ENCODE data around the gene CAMTA1. TPM values are rescaled to one million over a fixed set of nuclear protein-coding genes. Genes with fewer than 3 reads are reported as not detected.

The CAMTA1 gene
- total and polyA plus RNA-seq, 4 donors: 18.0 to 93.5 (median 35.8) TPM

DNA sequence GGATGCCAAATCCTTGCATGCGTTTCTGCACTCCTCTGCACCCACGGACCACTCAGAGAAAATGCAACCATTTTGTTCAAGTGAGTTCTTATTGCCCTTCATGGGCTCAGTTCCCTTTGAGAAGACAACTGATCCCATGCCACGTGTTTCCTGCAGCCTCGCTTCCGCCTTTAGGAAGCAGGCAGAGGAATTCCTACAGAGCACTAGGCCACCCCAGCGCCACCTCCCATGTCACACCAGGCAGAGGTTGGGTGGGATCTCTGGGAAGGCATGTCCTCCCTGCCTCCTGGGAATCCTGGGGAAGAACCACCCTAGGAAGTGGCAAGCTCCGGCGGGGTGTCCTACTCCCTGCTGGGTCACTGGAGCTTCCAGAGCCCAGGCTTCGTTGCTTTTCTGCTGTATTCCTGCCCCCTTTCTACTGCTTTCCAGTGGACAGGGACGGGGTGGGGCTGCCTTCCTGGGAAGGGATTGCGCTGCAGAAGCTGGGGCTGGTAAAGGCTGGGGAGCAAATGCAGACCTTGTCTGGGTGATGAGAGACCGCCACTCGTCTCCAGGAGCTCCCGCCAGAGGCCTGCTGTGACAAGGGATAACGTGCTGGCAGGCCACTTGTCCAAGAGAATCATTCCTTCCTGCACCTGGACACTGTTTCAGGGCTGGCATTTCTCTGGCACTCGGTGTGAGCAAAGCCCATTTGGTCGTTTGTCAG is 507.6 kb downstream of the CAMTA1 start:
- Histone ChIP-seq H3K4me1 (ENCODE audit: control insufficient read depth in 4 of 4, insufficient read depth in 4 of 4, low read length in 3 of 4) (no peaks in the 10 kb centered on the region), H3K9me3 (ENCODE audit: control insufficient read depth in 4 of 4, low read length in 3 of 4) (no peaks in the 10 kb centered on the region), H3K9ac (ENCODE audit: low read depth in 1 of 2, low read length in 2 of 2) (no peak overlapping the region), H3K36me3 (ENCODE audit: control insufficient read depth in 4 of 4, insufficient read depth in 3 of 4, low read depth in 1 of 4, low read length in 3 of 4) (no peaks in the 10 kb centered on the region), H3K27me3 (ENCODE audit: control insufficient read depth in 4 of 4, insufficient read depth in 4 of 4, low read length in 3 of 4) (no peaks in the 10 kb centered on the region), H3K4me3 (ENCODE audit: low read depth in 1 of 3, low read length in 3 of 3) (no peak overlapping the region), H3K27ac (ENCODE audit: low read depth in 1 of 2, low read length in 2 of 2) (no peak overlapping the region)
- 81% methylated on average over 17 of the region's 17 CpGs for WGBS
- DNase-seq (ENCODE audit: low spot score): no peak
- TF ChIP-seq FOXA1 (IDR thresholded peaks at IDR 0.05) (no peak), FOXA2 (IDR thresholded peaks at IDR 0.05) (no peak), GABPA (IDR thresholded peaks at IDR 0.05 in 1 of 2, conservative IDR thresholded peaks at IDR 0.05 in 1 of 2) (no peak), RAD21 (IDR thresholded peaks at IDR 0.05) (no peak), YY1 (IDR thresholded peaks at IDR 0.05) (no peak), HNF4G (IDR thresholded peaks at IDR 0.05) (no peak), TAF1 (conservative IDR thresholded peaks at IDR 0.05) (no peak), EGR1 (IDR thresholded peaks at IDR 0.05; ENCODE audit: low read depth in 2 of 2) (no peak), HNF4A (conservative IDR thresholded peaks at IDR 0.05) (no peak), NR2F2 (IDR thresholded peaks at IDR 0.05) (no peak), JUND (IDR thresholded peaks at IDR 0.05) (no peak), RXRA (IDR thresholded peaks at IDR 0.05) (no peak), SP1 (IDR thresholded peaks at IDR 0.05) (no peak)
- TF ChIP-seq, protein P1, sequence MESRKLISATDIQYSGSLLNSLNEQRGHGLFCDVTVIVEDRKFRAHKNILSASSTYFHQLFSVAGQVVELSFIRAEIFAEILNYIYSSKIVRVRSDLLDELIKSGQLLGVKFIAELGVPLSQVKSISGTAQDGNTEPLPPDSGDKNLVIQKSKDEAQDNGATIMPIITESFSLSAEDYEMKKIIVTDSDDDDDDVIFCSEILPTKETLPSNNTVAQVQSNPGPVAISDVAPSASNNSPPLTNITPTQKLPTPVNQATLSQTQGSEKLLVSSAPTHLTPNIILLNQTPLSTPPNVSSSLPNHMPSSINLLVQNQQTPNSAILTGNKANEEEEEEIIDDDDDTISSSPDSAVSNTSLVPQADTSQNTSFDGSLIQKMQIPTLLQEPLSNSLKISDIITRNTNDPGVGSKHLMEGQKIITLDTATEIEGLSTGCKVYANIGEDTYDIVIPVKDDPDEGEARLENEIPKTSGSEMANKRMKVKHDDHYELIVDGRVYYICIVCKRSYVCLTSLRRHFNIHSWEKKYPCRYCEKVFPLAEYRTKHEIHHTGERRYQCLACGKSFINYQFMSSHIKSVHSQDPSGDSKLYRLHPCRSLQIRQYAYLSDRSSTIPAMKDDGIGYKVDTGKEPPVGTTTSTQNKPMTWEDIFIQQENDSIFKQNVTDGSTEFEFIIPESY (IDR thresholded peaks at IDR 0.05): no peak
- TF ChIP-seq, protein P2, sequence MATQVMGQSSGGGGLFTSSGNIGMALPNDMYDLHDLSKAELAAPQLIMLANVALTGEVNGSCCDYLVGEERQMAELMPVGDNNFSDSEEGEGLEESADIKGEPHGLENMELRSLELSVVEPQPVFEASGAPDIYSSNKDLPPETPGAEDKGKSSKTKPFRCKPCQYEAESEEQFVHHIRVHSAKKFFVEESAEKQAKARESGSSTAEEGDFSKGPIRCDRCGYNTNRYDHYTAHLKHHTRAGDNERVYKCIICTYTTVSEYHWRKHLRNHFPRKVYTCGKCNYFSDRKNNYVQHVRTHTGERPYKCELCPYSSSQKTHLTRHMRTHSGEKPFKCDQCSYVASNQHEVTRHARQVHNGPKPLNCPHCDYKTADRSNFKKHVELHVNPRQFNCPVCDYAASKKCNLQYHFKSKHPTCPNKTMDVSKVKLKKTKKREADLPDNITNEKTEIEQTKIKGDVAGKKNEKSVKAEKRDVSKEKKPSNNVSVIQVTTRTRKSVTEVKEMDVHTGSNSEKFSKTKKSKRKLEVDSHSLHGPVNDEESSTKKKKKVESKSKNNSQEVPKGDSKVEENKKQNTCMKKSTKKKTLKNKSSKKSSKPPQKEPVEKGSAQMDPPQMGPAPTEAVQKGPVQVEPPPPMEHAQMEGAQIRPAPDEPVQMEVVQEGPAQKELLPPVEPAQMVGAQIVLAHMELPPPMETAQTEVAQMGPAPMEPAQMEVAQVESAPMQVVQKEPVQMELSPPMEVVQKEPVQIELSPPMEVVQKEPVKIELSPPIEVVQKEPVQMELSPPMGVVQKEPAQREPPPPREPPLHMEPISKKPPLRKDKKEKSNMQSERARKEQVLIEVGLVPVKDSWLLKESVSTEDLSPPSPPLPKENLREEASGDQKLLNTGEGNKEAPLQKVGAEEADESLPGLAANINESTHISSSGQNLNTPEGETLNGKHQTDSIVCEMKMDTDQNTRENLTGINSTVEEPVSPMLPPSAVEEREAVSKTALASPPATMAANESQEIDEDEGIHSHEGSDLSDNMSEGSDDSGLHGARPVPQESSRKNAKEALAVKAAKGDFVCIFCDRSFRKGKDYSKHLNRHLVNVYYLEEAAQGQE (IDR thresholded peaks at IDR 0.05): no peak
- TF ChIP-seq, protein P3, sequence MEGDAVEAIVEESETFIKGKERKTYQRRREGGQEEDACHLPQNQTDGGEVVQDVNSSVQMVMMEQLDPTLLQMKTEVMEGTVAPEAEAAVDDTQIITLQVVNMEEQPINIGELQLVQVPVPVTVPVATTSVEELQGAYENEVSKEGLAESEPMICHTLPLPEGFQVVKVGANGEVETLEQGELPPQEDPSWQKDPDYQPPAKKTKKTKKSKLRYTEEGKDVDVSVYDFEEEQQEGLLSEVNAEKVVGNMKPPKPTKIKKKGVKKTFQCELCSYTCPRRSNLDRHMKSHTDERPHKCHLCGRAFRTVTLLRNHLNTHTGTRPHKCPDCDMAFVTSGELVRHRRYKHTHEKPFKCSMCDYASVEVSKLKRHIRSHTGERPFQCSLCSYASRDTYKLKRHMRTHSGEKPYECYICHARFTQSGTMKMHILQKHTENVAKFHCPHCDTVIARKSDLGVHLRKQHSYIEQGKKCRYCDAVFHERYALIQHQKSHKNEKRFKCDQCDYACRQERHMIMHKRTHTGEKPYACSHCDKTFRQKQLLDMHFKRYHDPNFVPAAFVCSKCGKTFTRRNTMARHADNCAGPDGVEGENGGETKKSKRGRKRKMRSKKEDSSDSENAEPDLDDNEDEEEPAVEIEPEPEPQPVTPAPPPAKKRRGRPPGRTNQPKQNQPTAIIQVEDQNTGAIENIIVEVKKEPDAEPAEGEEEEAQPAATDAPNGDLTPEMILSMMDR (IDR thresholded peaks at IDR 0.05; ENCODE audit: low read depth, low read length, missing input control): no peak
- TF ChIP-seq, protein P4, sequence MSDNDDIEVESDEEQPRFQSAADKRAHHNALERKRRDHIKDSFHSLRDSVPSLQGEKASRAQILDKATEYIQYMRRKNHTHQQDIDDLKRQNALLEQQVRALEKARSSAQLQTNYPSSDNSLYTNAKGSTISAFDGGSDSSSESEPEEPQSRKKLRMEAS (IDR thresholded peaks at IDR 0.05): no peak
- TF ChIP-seq, protein P5, sequence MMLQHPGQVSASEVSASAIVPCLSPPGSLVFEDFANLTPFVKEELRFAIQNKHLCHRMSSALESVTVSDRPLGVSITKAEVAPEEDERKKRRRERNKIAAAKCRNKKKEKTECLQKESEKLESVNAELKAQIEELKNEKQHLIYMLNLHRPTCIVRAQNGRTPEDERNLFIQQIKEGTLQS (IDR thresholded peaks at IDR 0.05): no peak

All from liver (tissue), 9 donors.